SK-N-SH (cell line): ENCODE measurements around the gene PRR36. TPM values are rescaled to one million over a fixed set of nuclear protein-coding genes. Genes with fewer than 3 reads are reported as not detected.

Experiments
- CTCF ChIA-PET: fragments of 300-600, 350-600 bp; formaldehyde crosslinking; extraction: SDS; loops from one replicate; lab custom pipeline; 2021; lab: Yijun Ruan, JAX
- POLR2A ChIA-PET: fragments of 350-600 bp; sonication (Branson Sonifier 250); formaldehyde crosslinking; extraction: SDS; loops from one replicate; lab custom pipeline; 2020; ENCODE audit warnings: antibody characterized with exemption, inconsistent platforms; lab: Yijun Ruan, JAX
- DNase-seq: peaks from one replicate; pipeline ENCODE4 v3.0.0; 2012
- H2AFZ ChIP-seq: fragments of 200-600 bp; sonication (generic); 2 replicates; pipeline ENCODE4 v1.8.1; 2016; ENCODE audit warnings: antibody characterized with exemption, mild to moderate bottlenecking, low read depth
- H3F3A ChIP-seq: fragments of 200-600 bp; sonication (generic); replicated peaks from 2 replicates; pipeline ENCODE3; 2016; ENCODE audit warnings: antibody characterized with exemption, mild to moderate bottlenecking; ENCODE audit not compliant: insufficient read depth
- H3K27ac ChIP-seq, 2 experiments: fragments of 200-500 bp in 1 of 2; fragments of 200-600 bp in 1 of 2; sonication (Bioruptor generic) in 1 of 2; sonication (generic), shearing (Covaris generic) in 1 of 2; 2 replicates each; pipeline versions ENCODE4 v1.5.1 to v1.6.1; 2014 to 2016; ENCODE audit warnings: low read depth in 2 of 2, inconsistent platforms in 1 of 2, low read length in 1 of 2, mild to moderate bottlenecking in 1 of 2, mixed read lengths in 1 of 2
- H3K27me3 ChIP-seq: fragments of 200-600 bp; sonication (generic), shearing (Covaris generic); 2 replicates; pipeline ENCODE4 v1.6.1; 2016; ENCODE audit warnings: mixed run types; ENCODE audit not compliant: insufficient read depth
- H3K36me3 ChIP-seq, 2 experiments: fragments of 200-500 bp in 1 of 2; fragments of 200-600 bp in 1 of 2; sonication (Bioruptor generic) in 1 of 2; sonication (generic) in 1 of 2; replicated peaks in 1 of 2; 2 replicates each; pipeline versions ENCODE3 to v1.5.1; 2014 to 2016; ENCODE audit warnings: low read length in 1 of 2, mild to moderate bottlenecking in 1 of 2; ENCODE audit not compliant: insufficient read depth in 2 of 2, control insufficient read depth in 1 of 2
- H3K4me1 ChIP-seq, 2 experiments: fragments of 200-500 bp in 1 of 2; fragments of 200-600 bp in 1 of 2; sonication (Bioruptor generic) in 1 of 2; sonication (generic), shearing (Covaris generic) in 1 of 2; 2 replicates each; pipeline versions ENCODE4 v1.5.1 to v1.6.1; 2014 to 2016; ENCODE audit warnings: low read depth in 1 of 2, low read length in 1 of 2, mixed run types in 1 of 2; ENCODE audit not compliant: insufficient read depth in 2 of 2, control insufficient read depth in 1 of 2
- H3K4me2 ChIP-seq: fragments of 200-600 bp; sonication (generic), shearing (Covaris generic); 2 replicates; pipeline ENCODE4 v1.6.1; 2017; ENCODE audit warnings: mixed run types
- H3K4me3 ChIP-seq, 2 experiments: fragments of 200-500 bp in 1 of 2; fragments of 200-600 bp in 1 of 2; sonication (Bioruptor generic) in 1 of 2; sonication (generic), shearing (Covaris generic) in 1 of 2; 2 replicates each; pipeline versions ENCODE4 v1.5.1 to v1.8.1; 2014 to 2016; ENCODE audit warnings: low read depth in 2 of 2, inconsistent platforms in 1 of 2, low read length in 1 of 2, mild to moderate bottlenecking in 1 of 2, mixed read lengths in 1 of 2, moderate library complexity in 1 of 2
- H3K79me2 ChIP-seq: fragments of 200-600 bp; sonication (generic); 2 replicates; pipeline ENCODE4 v1.8.1; 2017; ENCODE audit warnings: mild to moderate bottlenecking; ENCODE audit not compliant: insufficient read depth
- H3K9ac ChIP-seq: fragments of 200-600 bp; sonication (generic); 2 replicates; pipeline ENCODE4 v1.6.1; 2017; ENCODE audit warnings: mixed run types
- H3K9me2 ChIP-seq: fragments of 200-600 bp; sonication (generic); 2 replicates; pipeline ENCODE4 v1.6.1; 2017; ENCODE audit warnings: mixed run types
- H3K9me3 ChIP-seq: fragments of 200-600 bp; sonication (generic); 2 replicates; pipeline ENCODE4 v1.6.1; 2017; ENCODE audit warnings: mixed run types, mild to moderate bottlenecking, moderate library complexity
- H4K20me1 ChIP-seq: fragments of 200-600 bp; sonication (generic); 2 replicates; pipeline ENCODE4 v1.6.1; 2017; ENCODE audit warnings: mild to moderate bottlenecking, mixed run types; ENCODE audit not compliant: insufficient read depth
- CHD2 ChIP-seq: fragments of 150-350 bp; IDR thresholded peaks from 2 replicates; pipeline ENCODE4 v1.6.1; 2018; ENCODE audit warnings: low read length; ENCODE audit not compliant: partially characterized antibody
- CTCF ChIP-seq: fragments of 200-600 bp; sonication (generic); IDR thresholded peaks from 2 replicates; pipeline ENCODE4 v1.6.1; 2017; ENCODE audit warnings: antibody characterized with exemption, mild to moderate bottlenecking, moderate library complexity
- EZH2phosphoT487 ChIP-seq: fragments of 200-600 bp; sonication (generic); IDR thresholded peaks from 2 replicates; pipeline ENCODE4 v1.6.1; 2017; ENCODE audit warnings: low read depth, mixed run types, mild to moderate bottlenecking, antibody characterized with exemption, moderate library complexity, borderline replicate concordance
- GABPA ChIP-seq: IDR thresholded peaks from 2 replicates; pipeline ENCODE4 v1.4.0; 2012; ENCODE audit warnings: low read depth, mild to moderate bottlenecking
- GATA2 ChIP-seq: sonication (generic); formaldehyde crosslinking; IDR thresholded peaks from 2 replicates; pipeline ENCODE4 v1.5.0; 2020; ENCODE audit warnings: mild to moderate bottlenecking, missing genetic modification reagents
- IRF3 ChIP-seq: fragments of 150-350 bp; IDR thresholded peaks from 2 replicates; pipeline ENCODE4 v1.6.1; 2016; ENCODE audit warnings: mild to moderate bottlenecking, low read depth, low read length
- JUND ChIP-seq: IDR thresholded peaks from 2 replicates; pipeline ENCODE4 v1.4.0; 2012
- MEF2A ChIP-seq: IDR thresholded peaks from 2 replicates; pipeline ENCODE4 v1.4.0; 2012; ENCODE audit warnings: low read depth, borderline replicate concordance
- MXI1 ChIP-seq: IDR thresholded peaks from 2 replicates; pipeline ENCODE4 v1.6.1; 2012; ENCODE audit warnings: mild to moderate bottlenecking, low read depth, low read length, improper control_type of control experiment
- NRF1 ChIP-seq: IDR thresholded peaks from 2 replicates; pipeline ENCODE4 v1.6.1; 2012; ENCODE audit warnings: low read depth, mild to moderate bottlenecking, low read length
- PBX3 ChIP-seq: IDR thresholded peaks from 2 replicates; pipeline ENCODE4; 2012
- POLR2AphosphoS5 ChIP-seq: IDR thresholded peaks from 2 replicates; pipeline ENCODE4 v1.6.1; 2012; ENCODE audit warnings: low read depth, low read length
- RAD21 ChIP-seq: IDR thresholded peaks from 2 replicates; pipeline ENCODE4 v1.6.1; 2012; ENCODE audit warnings: mild to moderate bottlenecking, low read length
- RCOR1 ChIP-seq: fragments of 150-350 bp; IDR thresholded peaks from 2 replicates; pipeline ENCODE4 v1.6.1; 2017; ENCODE audit warnings: antibody characterized with exemption, low read length
- REST ChIP-seq: IDR thresholded peaks from 2 replicates; pipeline ENCODE4 v1.6.1; 2012; ENCODE audit warnings: mild to moderate bottlenecking, low read depth, low read length, moderate library complexity
- RXRA ChIP-seq: IDR thresholded peaks from 2 replicates; pipeline ENCODE4 v1.4.0; 2012; ENCODE audit warnings: low read depth, mild to moderate bottlenecking, borderline replicate concordance
- TCF12 ChIP-seq: IDR thresholded peaks from 2 replicates; pipeline ENCODE4 v1.4.0; 2012
- TEAD4 ChIP-seq: IDR thresholded peaks from 2 replicates; pipeline ENCODE4 v1.4.0; 2012; ENCODE audit warnings: mild to moderate bottlenecking, borderline replicate concordance; ENCODE audit not compliant: insufficient read depth
- USF2 ChIP-seq: fragments of 150-350 bp; IDR thresholded peaks from 2 replicates; pipeline ENCODE4 v1.6.1; 2017; ENCODE audit warnings: antibody characterized with exemption, low read length, low read depth, borderline replicate concordance
- YY1 ChIP-seq: IDR thresholded peaks from 2 replicates; pipeline ENCODE4 v1.4.0; 2012; ENCODE audit warnings: low read depth, mild to moderate bottlenecking
- WGBS: methylation state at CpG from one replicate; pipeline ENCODE4 v1.1.6; 2017; ENCODE audit warnings: low lambda C conversion rate; 5-methylcytosine and 5-hydroxymethylcytosine counted together
- polyA plus RNA-seq, 3 experiments: library from polyadenylated mRNA; depleted of rRNA; stranded (reverse); fragments of >200 nt; gene quantifications; 2 replicates each; pipeline ENCODE4 v1.2.3, GENCODE V29; 2012

Gene PRR36
- polyA plus RNA-seq, 1 of the 3 experiments (the other 2 are of a cell fraction) = 0.18 TPM

- CTCF ChIA-PET = interaction anchor here (0.7 to 3.1 kb wide), 10 partner anchors 10 to 140 kb away, joined by 3 to 41 read pairs (median 4); partner anchors contain the start of genes MAP2K7 and SNAPC2
- H2AFZ ChIP-seq = no peak overlapping the region
- H3K4me1 ChIP-seq = peaks cover 0 to 13% of the 10 kb centered on the region in 2 experiments; a peak in 1 of 4 replicates
- no peaks in the 10 kb centered on the region for H3K79me2 ChIP-seq
- H3K4me2 ChIP-seq = peak overlapping the region; percentile 47; the same call in 1 of the 2 replicates
- POLR2A ChIA-PET = interaction anchor here (0.7 to 1.6 kb wide), 4 partner anchors 12 to 58 kb away, joined by 4 to 8 read pairs (median 5); partner anchors contain the start of genes MAP2K7 and SNAPC2
- 3% methylated on average over 21 of the region's 67 CpGs for whole genome bisulfite sequencing
- H3K27ac ChIP-seq = peak overlapping the region in 1 of 2 experiments; percentile 43; a peak in 1 of 4 replicates
- H3K27me3 ChIP-seq = no peaks in the 10 kb centered on the region
- no peak for TF ChIP-seq GATA2 (CRISPR knock-in tag)
- no peak for TF ChIP-seq RAD21
- TF ChIP-seq NRF1 = no peak
- TF ChIP-seq YY1 = no peak
- no peak for TF ChIP-seq EZH2phosphoT487
- no peak for TF ChIP-seq JUND
- no peak for TF ChIP-seq USF2
- TF ChIP-seq TCF12 = no peak
- TF ChIP-seq RCOR1 = no peak
- no peak for TF ChIP-seq PBX3
- TF ChIP-seq MEF2A = no peak
- TF ChIP-seq POLR2AphosphoS5 = no peak
- no peak for TF ChIP-seq RXRA
- no peak for TF ChIP-seq GABPA
- no peak for TF ChIP-seq MXI1
- TF ChIP-seq TEAD4 = no peak
- no peak for TF ChIP-seq IRF3
- TF ChIP-seq CHD2 = no peak
- no peak for TF ChIP-seq REST
- no peak for TF ChIP-seq CTCF
- H3K4me3 ChIP-seq = peak overlapping the region in 1 of 2 experiments; percentile 47; a peak in 2 of 4 replicates
- H3F3A ChIP-seq = no peaks in the 10 kb centered on the region
- no peaks in the 10 kb centered on the region for H4K20me1 ChIP-seq
- no peak overlapping the region for H3K9ac ChIP-seq
- no peaks in the 10 kb centered on the region for H3K9me2 ChIP-seq
- H3K9me3 ChIP-seq = no peaks in the 10 kb centered on the region
- DNase-seq = peak; percentile 99
- H3K36me3 ChIP-seq = no peaks in the 10 kb centered on the region
Measured at GRCh38 chr19:7862413-7862951, 11.7 kb downstream of the PRR36 start.
